Stimulated activated effector memory CD8-positive, alpha-beta T cell treated with anti-CD3 and anti-CD28 coated beads, Interleukin-12 subunit alpha, Interleukin-12 subunit beta, amount 100 ng/mL, for 72 hours (primary cell): ENCODE measurements around the gene AFAP1L1.

ENCODE experiments used
- ATAC-seq: fragments of 150-1000 bp; cut with Tn5 transposase; 2 replicates; pipeline ENCODE4 v1.10.0; 2021
- DNase-seq, 2 donors: peaks; one replicate each; pipeline ENCODE4 v3.0.0; 2021 to 2022; ENCODE audit warnings: low spot score in 2 of 2
- H3K27ac Mint-ChIP-seq: one replicate; pipeline ENCODE4 v1.8.0; 2022; ENCODE audit warnings: mild to moderate bottlenecking, mixed read lengths
- H3K36me3 Mint-ChIP-seq: one replicate; pipeline ENCODE4 v1.8.0; 2022; ENCODE audit warnings: mild to moderate bottlenecking, mixed read lengths
- H3K4me1 Mint-ChIP-seq: one replicate; pipeline ENCODE4 v1.8.0; 2022; ENCODE audit warnings: mixed read lengths
- H3K4me3 Mint-ChIP-seq: one replicate; pipeline ENCODE4 v1.8.0; 2022; ENCODE audit warnings: mild to moderate bottlenecking, mixed read lengths
- H3K9me3 Mint-ChIP-seq: one replicate; pipeline ENCODE4 v1.8.0; 2022; ENCODE audit warnings: mixed read lengths

The AFAP1L1 gene

DNA sequence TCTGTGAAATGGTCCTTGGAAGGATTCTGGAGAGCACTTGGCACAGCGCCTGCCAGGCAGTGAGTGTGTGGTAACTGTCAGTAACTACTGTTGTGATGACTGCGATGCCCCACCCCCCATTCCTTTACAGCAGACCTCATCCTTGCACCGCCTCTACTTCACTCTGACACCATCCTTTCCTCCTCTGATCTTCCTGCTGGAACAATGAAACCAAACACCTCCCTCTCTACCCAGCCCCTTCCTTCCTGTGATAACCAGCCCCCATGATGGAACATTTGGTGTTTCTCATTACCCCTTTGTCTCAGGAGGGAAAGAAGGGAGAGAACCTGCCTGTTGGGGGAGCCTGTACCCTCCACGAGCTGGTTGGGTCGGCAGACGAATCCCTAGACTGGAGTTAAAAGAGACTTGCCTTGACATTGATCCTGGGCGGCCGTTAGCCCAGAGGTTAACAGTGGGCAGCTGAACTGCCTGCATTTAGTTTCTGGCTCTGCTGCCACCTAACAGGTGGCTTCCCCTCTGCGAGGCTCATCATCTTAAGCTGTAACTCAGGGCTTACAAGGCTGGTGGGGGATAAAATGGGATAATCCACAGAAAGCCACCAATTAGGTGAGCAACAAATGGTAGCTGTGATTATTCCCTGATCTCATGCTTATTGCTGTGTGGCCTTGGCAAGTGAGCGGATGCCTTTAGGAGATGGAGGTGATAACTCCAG lies 39.4 kb downstream of the AFAP1L1 start:
- H3K4me3 Mint-ChIP-seq = no peak overlapping the region
- no peaks in the 10 kb centered on the region for H3K9me3 Mint-ChIP-seq
- no peak overlapping the region for H3K27ac Mint-ChIP-seq
- DNase-seq (no peak), ATAC-seq (no peak)
- no peaks in the 10 kb centered on the region for H3K4me1 Mint-ChIP-seq
- H3K36me3 Mint-ChIP-seq = no peaks in the 10 kb centered on the region

GRCh38 chr5:149313151-149313841 lies 41.6 kb downstream of the AFAP1L1 start:
- H3K4me1 Mint-ChIP-seq = no peaks in the 10 kb centered on the region
- H3K27ac Mint-ChIP-seq = no peak overlapping the region
- no peak overlapping the region for H3K4me3 Mint-ChIP-seq
- H3K36me3 Mint-ChIP-seq = no peaks in the 10 kb centered on the region
- H3K9me3 Mint-ChIP-seq = no peaks in the 10 kb centered on the region
- ATAC-seq = no peak
- no peak for DNase-seq

DNA sequence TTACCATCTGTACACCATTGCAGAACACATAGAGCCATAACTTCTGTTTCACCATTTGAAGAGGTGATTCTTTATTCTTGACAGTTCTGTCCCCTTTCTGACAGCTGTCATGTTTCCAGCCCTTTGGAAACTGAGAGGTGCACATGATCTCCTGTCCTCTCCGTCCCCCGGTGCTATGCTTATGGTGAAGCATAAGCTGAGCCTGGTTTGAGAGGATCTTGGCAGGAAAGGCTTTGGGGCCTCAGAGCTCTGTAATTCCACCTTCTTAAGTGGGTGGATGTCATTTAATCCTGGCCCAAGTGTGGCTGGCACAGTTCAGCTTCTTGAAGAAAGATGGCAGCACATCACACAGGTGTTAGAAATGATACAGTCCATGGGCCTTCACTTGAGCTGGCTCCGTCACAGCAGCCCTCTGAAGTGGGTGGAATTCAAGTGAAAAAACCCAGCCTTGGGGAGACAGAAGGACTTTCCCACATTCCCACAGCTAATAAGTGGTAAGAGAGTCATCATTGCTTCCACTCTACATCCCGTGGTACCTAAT lies 43.0 kb downstream of the AFAP1L1 start:
- H3K9me3 Mint-ChIP-seq = no peaks in the 10 kb centered on the region
- ATAC-seq = no peak
- H3K27ac Mint-ChIP-seq = no peak overlapping the region
- H3K4me3 Mint-ChIP-seq = no peak overlapping the region
- no peak for DNase-seq
- H3K4me1 Mint-ChIP-seq = no peaks in the 10 kb centered on the region
- H3K36me3 Mint-ChIP-seq = no peaks in the 10 kb centered on the region

DNA sequence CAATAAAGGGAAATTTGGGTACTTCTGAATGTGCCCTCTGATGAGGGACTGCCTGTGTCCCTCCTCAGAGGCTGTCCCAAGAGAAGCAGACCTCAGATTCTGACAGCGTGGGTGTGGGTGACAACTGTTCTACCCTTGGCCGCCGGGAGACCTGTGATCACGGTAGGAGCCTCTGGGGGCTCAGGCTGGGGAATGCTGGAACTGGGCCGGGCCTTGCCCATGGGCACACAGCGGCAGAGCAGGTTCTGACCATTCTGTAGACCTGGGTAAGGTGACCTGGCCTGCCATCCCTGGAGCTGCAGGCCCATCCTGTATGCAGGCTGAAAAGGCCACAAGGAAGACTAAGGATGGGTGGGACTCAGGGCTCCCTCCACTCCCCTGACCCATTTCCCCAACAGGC lies 44.1 kb downstream of the AFAP1L1 start:
- no peaks in the 10 kb centered on the region for H3K9me3 Mint-ChIP-seq
- no peaks in the 10 kb centered on the region for H3K36me3 Mint-ChIP-seq
- no peaks in the 10 kb centered on the region for H3K4me1 Mint-ChIP-seq
- DNase-seq (no peak), ATAC-seq (no peak)
- no peak overlapping the region for H3K27ac Mint-ChIP-seq
- no peak overlapping the region for H3K4me3 Mint-ChIP-seq

DNA sequence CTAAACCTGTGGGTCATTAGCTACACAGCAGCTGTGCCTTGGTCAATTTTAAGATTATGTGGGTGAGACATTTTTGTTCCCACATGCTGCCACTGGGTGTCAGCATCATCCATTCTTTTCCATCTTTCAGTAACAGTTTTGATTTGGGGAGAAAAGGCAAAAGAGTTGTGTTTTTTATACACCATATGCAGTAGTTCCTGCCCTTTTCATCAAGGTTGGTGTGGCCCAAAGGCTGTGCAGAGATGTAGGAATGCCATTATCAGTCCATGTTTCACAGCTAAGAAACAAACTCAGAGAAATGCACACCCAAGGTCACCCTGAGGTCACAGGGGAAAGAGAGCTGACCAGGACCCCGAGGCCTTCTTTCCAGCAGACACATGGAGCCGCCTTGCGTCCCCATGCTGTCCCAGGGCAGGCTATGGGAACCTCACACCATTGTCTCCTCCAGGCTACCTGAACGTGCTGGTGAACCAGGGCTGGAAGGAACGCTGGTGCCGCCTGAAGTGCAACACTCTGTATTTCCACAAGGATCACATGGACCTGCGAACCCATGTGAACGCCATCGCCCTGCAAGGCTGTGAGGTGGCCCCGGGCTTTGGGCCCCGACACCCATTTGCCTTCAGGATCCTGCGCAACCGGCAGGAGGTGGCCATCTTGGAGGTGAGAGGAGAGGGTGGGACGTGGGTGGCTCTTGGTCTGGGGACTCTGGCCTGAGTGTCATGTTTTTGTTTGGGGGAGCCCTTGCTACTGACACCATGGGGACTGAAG lies 45.8 kb downstream of the AFAP1L1 start:
- H3K4me1 Mint-ChIP-seq = no peaks in the 10 kb centered on the region
- ATAC-seq = peak; percentile 40
- no peak overlapping the region for H3K27ac Mint-ChIP-seq
- H3K36me3 Mint-ChIP-seq = no peaks in the 10 kb centered on the region
- no peaks in the 10 kb centered on the region for H3K9me3 Mint-ChIP-seq
- no peak for DNase-seq
- no peak overlapping the region for H3K4me3 Mint-ChIP-seq

GRCh38 chr5:149319174-149319573 lies 47.5 kb downstream of the AFAP1L1 start:
- Mint-ChIP-seq H3K4me1 (no peaks in the 10 kb centered on the region), H3K27ac (no peak overlapping the region), H3K36me3 (no peaks in the 10 kb centered on the region), H3K9me3 (no peaks in the 10 kb centered on the region), H3K4me3 (no peak overlapping the region)
- ATAC-seq = no peak
- DNase-seq = no peak

- H3K4me3 Mint-ChIP-seq = no peak overlapping the region
- H3K36me3 Mint-ChIP-seq = no peaks in the 10 kb centered on the region
- no peaks in the 10 kb centered on the region for H3K4me1 Mint-ChIP-seq
- no peak overlapping the region for H3K27ac Mint-ChIP-seq
- peak; percentile 55 for ATAC-seq
- DNase-seq = no peak
- no peaks in the 10 kb centered on the region for H3K9me3 Mint-ChIP-seq
These were observed 49.2 kb downstream of the AFAP1L1 start for GRCh38 chr5:149320791-149321330.

DNA sequence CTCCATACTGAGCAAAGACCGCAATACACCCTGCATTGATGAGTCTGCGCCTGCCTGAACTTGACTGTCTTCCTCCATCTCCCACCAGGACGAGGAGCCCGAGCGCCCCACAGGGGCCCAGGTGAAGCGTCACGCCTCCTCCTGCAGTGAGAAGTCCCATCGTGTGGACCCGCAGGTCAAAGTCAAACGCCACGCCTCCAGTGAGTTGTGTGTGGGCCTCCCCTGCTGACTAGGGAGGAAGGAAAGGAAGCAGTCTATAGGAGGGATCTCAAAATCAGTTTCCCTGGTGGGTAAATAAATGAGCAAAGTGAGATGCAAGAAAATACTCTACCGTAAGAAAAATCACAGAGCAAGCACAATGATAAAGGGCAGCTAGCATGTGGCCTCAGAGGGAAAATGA lies 50.9 kb downstream of the AFAP1L1 start:
- no peaks in the 10 kb centered on the region for H3K9me3 Mint-ChIP-seq
- H3K4me3 Mint-ChIP-seq = no peak overlapping the region
- no peak overlapping the region for H3K27ac Mint-ChIP-seq
- no peaks in the 10 kb centered on the region for H3K4me1 Mint-ChIP-seq
- H3K36me3 Mint-ChIP-seq = no peaks in the 10 kb centered on the region
- no peak for DNase-seq
- no peak for ATAC-seq

- H3K36me3 Mint-ChIP-seq = no peaks in the 10 kb centered on the region
- DNase-seq (no peak), ATAC-seq (no peak)
- no peaks in the 10 kb centered on the region for H3K9me3 Mint-ChIP-seq
- H3K4me3 Mint-ChIP-seq = no peak overlapping the region
- H3K4me1 Mint-ChIP-seq = no peaks in the 10 kb centered on the region
- no peak overlapping the region for H3K27ac Mint-ChIP-seq
These were observed 51.6 kb downstream of the AFAP1L1 start for GRCh38 chr5:149323210-149323609.

DNA sequence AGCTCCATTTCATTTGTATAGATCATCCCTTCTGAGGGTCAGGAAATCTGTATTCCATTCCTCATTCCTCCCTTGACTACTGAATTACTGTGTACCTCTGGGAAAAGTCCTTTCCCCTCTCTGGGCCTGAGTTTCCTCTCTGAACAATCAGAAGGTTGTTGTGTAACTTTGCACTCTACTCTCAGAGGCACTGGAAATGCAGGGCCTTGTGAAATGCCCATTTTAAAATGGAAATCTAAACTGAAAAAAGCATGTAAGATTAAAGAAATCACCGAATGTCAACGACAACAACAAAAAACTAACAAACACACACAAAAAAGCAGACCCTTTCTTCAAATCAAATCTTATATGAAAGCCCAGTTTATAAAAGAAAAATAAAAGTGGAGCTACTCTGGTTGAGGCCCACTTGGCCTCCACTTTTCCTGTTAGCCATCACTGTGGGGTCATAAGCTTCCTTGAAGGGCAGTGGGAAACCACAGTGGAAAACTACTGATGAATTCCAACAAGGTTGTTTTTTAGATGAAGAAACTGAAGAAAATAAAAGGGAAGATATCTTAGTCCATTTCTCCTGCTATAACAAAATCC lies 52.1 kb downstream of the AFAP1L1 start:
- ATAC-seq = no peak
- H3K4me1 Mint-ChIP-seq = no peaks in the 10 kb centered on the region
- H3K9me3 Mint-ChIP-seq = no peaks in the 10 kb centered on the region
- H3K36me3 Mint-ChIP-seq = no peaks in the 10 kb centered on the region
- H3K27ac Mint-ChIP-seq = no peak overlapping the region
- DNase-seq = no peak
- no peak overlapping the region for H3K4me3 Mint-ChIP-seq

DNA sequence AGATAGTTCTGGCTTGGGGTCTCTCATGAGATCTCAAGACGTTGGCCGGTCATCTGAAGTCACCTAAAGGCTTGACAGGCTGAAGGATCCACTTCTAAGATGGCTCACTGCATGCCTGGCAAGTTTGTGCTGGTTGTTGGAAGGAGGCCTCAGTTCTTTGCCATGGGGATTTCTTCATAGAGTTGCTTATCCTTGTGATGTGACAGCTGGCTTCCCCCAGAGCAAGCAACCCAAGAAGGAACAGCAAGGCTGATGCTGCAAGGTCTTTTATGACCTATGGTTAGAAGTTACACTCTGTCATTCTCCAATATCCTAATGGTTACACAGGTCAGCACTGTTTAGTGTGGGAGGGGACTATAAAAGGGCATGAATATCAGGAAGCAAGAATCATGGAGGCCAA lies 53.0 kb downstream of the AFAP1L1 start:
- H3K9me3 Mint-ChIP-seq = no peaks in the 10 kb centered on the region
- no peak for ATAC-seq
- no peaks in the 10 kb centered on the region for H3K4me1 Mint-ChIP-seq
- H3K36me3 Mint-ChIP-seq = no peaks in the 10 kb centered on the region
- no peak overlapping the region for H3K4me3 Mint-ChIP-seq
- no peak for DNase-seq
- no peak overlapping the region for H3K27ac Mint-ChIP-seq

- no peak for DNase-seq
- Mint-ChIP-seq H3K9me3 (no peaks in the 10 kb centered on the region), H3K4me1 (no peaks in the 10 kb centered on the region), H3K27ac (no peak overlapping the region), H3K36me3 (no peaks in the 10 kb centered on the region), H3K4me3 (no peak overlapping the region)
- ATAC-seq = no peak
These were observed 53.6 kb downstream of the AFAP1L1 start for GRCh38 chr5:149325166-149325735.

GRCh38 chr5:149325894-149326293 lies 54.2 kb downstream of the AFAP1L1 start:
- DNase-seq = no peak
- Mint-ChIP-seq H3K4me1 (no peaks in the 10 kb centered on the region), H3K4me3 (no peak overlapping the region), H3K9me3 (no peaks in the 10 kb centered on the region), H3K36me3 (no peaks in the 10 kb centered on the region), H3K27ac (no peak overlapping the region)
- ATAC-seq = no peak

DNA sequence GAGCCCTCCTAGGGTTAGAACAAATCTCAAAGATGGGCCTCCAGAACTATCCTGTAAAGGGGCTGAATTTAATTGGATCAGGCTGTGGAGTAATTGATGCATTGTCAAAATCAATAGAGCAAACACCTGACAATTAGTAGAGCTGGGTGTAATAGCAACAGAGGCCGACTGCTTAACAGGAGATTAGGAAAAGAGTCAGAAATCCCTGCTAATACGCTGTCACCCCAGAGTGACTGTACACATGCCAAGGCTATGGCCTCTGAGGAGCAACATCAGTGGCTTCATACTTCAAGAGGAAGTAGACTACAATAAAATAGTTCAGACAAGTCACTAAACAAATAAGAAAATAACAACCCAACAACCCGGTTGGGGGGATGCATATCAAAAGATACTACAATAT lies 55.0 kb downstream of the AFAP1L1 start:
- Mint-ChIP-seq H3K4me3 (no peak overlapping the region), H3K4me1 (no peaks in the 10 kb centered on the region), H3K27ac (no peak overlapping the region), H3K36me3 (no peaks in the 10 kb centered on the region), H3K9me3 (no peaks in the 10 kb centered on the region)
- no peak for DNase-seq
- ATAC-seq = no peak

GRCh38 chr5:149328177-149328576 lies 56.5 kb downstream of the AFAP1L1 start:
- Mint-ChIP-seq H3K27ac (no peak overlapping the region), H3K4me3 (no peak overlapping the region), H3K36me3 (no peaks in the 10 kb centered on the region), H3K9me3 (no peaks in the 10 kb centered on the region), H3K4me1 (no peaks in the 10 kb centered on the region)
- ATAC-seq (no peak), DNase-seq (no peak)
